NT2/D1 (cell line): ENCODE data around the gene CDH8.

ENCODE experiments used
- SUZ12 ChIP-seq: IDR thresholded peaks from 2 replicates; pipeline ENCODE4 v1.6.1; 2011; ENCODE audit not compliant: insufficient read length, insufficient read depth; ENCODE audit errors: extremely low read depth
- YY1 ChIP-seq: IDR thresholded peaks from 2 replicates; pipeline ENCODE4 v1.6.1; 2011; ENCODE audit not compliant: insufficient read length, insufficient read depth
- ZNF274 ChIP-seq: IDR thresholded peaks from 2 replicates; pipeline ENCODE4 v1.6.1; 2011; ENCODE audit warnings: mild to moderate bottlenecking, low read depth, low read length

- TF ChIP-seq ZNF274 = no peak
- no peak for TF ChIP-seq YY1
- TF ChIP-seq SUZ12 = no peak
Observed at GRCh38 chr16:61909074-61909473, 127.2 kb downstream of the CDH8 start.
